Liver (tissue), 9 donors: ENCODE results near the gene DPM1. TPM values are rescaled to one million over a fixed set of nuclear protein-coding genes. Genes with fewer than 3 reads are reported as not detected.

Experiments used
- DNase-seq: peaks from one replicate; pipeline ENCODE4 v3.0.0-alpha.2; 2017; ENCODE audit warnings: low spot score
- H3K27ac ChIP-seq, 2 donors: one replicate each; pipeline ENCODE4 v1.7.0; 2013; ENCODE audit warnings: inconsistent platforms in 2 of 2, low read length in 2 of 2, control low read depth in 1 of 2, low read depth in 1 of 2, mild to moderate bottlenecking in 1 of 2
- H3K27me3 ChIP-seq, 4 donors: one replicate each; pipeline versions ENCODE4 v1.6.1 to v1.7.0; 2013; ENCODE audit warnings: low read length in 3 of 4, inconsistent platforms in 1 of 4, mild to moderate bottlenecking in 1 of 4, moderate library complexity in 1 of 4; ENCODE audit not compliant: control insufficient read depth in 4 of 4, insufficient read depth in 4 of 4
- H3K36me3 ChIP-seq, 4 donors: one replicate each; pipeline versions ENCODE4 v1.6.1 to v1.7.0; 2013; ENCODE audit warnings: low read length in 3 of 4, mild to moderate bottlenecking in 3 of 4, low read depth in 1 of 4, moderate library complexity in 1 of 4; ENCODE audit not compliant: control insufficient read depth in 4 of 4, insufficient read depth in 3 of 4
- H3K4me1 ChIP-seq, 4 donors: one replicate each; pipeline versions ENCODE4 v1.6.1 to v1.7.0; 2013; ENCODE audit warnings: low read length in 3 of 4, mild to moderate bottlenecking in 3 of 4, moderate library complexity in 1 of 4; ENCODE audit not compliant: control insufficient read depth in 4 of 4, insufficient read depth in 4 of 4
- H3K4me3 ChIP-seq, 3 donors: one replicate each; pipeline versions ENCODE4 v1.6.1 to v1.7.0; 2013; ENCODE audit warnings: low read length in 3 of 3, control low read depth in 1 of 3, low read depth in 1 of 3, mild to moderate bottlenecking in 1 of 3
- H3K9ac ChIP-seq, 2 donors: one replicate each; pipeline ENCODE4 v1.7.0; 2013; ENCODE audit warnings: low read length in 2 of 2, mild to moderate bottlenecking in 2 of 2, moderate library complexity in 2 of 2, control low read depth in 1 of 2, low read depth in 1 of 2
- H3K9me3 ChIP-seq, 4 donors: one replicate each; pipeline versions ENCODE4 v1.6.1 to v1.7.0; 2013; ENCODE audit warnings: low read length in 3 of 4; ENCODE audit not compliant: control insufficient read depth in 4 of 4
- ATF3 ChIP-seq: IDR thresholded peaks from 2 replicates; pipeline ENCODE4 v1.6.1; 2016; ENCODE audit warnings: antibody characterized with exemption
- CTCF ChIP-seq: fragments of 150-350 bp; IDR thresholded peaks from 2 replicates; pipeline ENCODE4 v1.5.1; 2017; ENCODE audit warnings: improper control_type of control experiment, low read depth, low read length; ENCODE audit not compliant: missing input control
- EGR1 ChIP-seq, 2 donors: IDR thresholded peaks; 2 replicates each; pipeline ENCODE4 v1.6.1; 2016 to 2018; ENCODE audit warnings: antibody characterized with exemption in 2 of 2, low read depth in 2 of 2
- FOXA1 ChIP-seq: IDR thresholded peaks from 2 replicates; pipeline ENCODE4 v1.6.1; 2016; ENCODE audit warnings: antibody characterized with exemption
- GABPA ChIP-seq, 2 donors: IDR thresholded peaks in 1 of 2; conservative IDR thresholded peaks in 1 of 2; 2 replicates each; pipeline ENCODE4 v1.6.1; 2016; ENCODE audit warnings: antibody characterized with exemption in 2 of 2, mild to moderate bottlenecking in 1 of 2, moderate library complexity in 1 of 2
- MAX ChIP-seq: IDR thresholded peaks from 2 replicates; pipeline ENCODE4 v1.6.1; 2016; ENCODE audit warnings: antibody characterized with exemption
- NR2F2 ChIP-seq: IDR thresholded peaks from 2 replicates; pipeline ENCODE4 v1.6.1; 2016; ENCODE audit warnings: antibody characterized with exemption
- RAD21 ChIP-seq, 2 donors: IDR thresholded peaks; 2 replicates each; pipeline ENCODE4 v1.6.1; 2016; ENCODE audit warnings: antibody characterized with exemption in 2 of 2, mild to moderate bottlenecking in 2 of 2
- REST ChIP-seq: IDR thresholded peaks from 2 replicates; pipeline ENCODE4 v1.6.1; 2016; ENCODE audit warnings: antibody characterized with exemption, mild to moderate bottlenecking
- SP1 ChIP-seq: IDR thresholded peaks from 2 replicates; pipeline ENCODE4 v1.6.1; 2018; ENCODE audit warnings: antibody characterized with exemption, mild to moderate bottlenecking
- TAF1 ChIP-seq: conservative IDR thresholded peaks from 2 replicates; pipeline ENCODE4 v1.6.1; 2016; ENCODE audit warnings: antibody characterized with exemption, mild to moderate bottlenecking
- YY1 ChIP-seq: IDR thresholded peaks from 2 replicates; pipeline ENCODE4 v1.6.1; 2016; ENCODE audit warnings: antibody characterized with exemption, mild to moderate bottlenecking
- ZBTB33 ChIP-seq: IDR thresholded peaks from 2 replicates; pipeline ENCODE4 v1.6.1; 2016; ENCODE audit warnings: antibody characterized with exemption
- WGBS: extraction: QIAGEN DNeasy Blood & Tissue Kit; methylation state at CpG from one replicate; pipeline ENCODE4 v1.1.7; 2013; 5-methylcytosine and 5-hydroxymethylcytosine counted together
- polyA plus RNA-seq, 2 donors: library from polyadenylated mRNA; stranded (reverse) in 1 of 2; unstranded in 1 of 2; fragments of 200-250 nt in 1 of 2; fragments of >200 nt in 1 of 2; fragmentation: Nextera tagmentation in 1 of 2; extraction: Ambion mirVana in 1 of 2; gene quantifications; one replicate each; pipeline versions ENCODE4 v1.2.1 to v1.2.3, GENCODE V29; 2013 to 2015
- total RNA-seq, 2 donors: library from RNA; depleted of rRNA; stranded (reverse); fragments of >200 nt; gene quantifications; one replicate each; pipeline ENCODE4 v1.2.3, GENCODE V29; 2014
- donor health status: healthy.
- donor health status: healthy.
- donor health status: healthy.
- donor health status: healthy.
- donor health status: healthy.

Gene DPM1
- total and polyA plus RNA-seq, 4 donors: 27.2 to 42.6 (median 35.2) TPM

- peak; percentile 96 for TF ChIP-seq CTCF
Observed at GRCh38 chr20:50987493-50988210, 29.3 kb upstream of the DPM1 start (continued).

GRCh38 chr20:50983321-50983720, 25.0 kb upstream of the DPM1 start:
- Histone ChIP-seq H3K4me1 (peaks cover 0 to 14% (median 5%) of the 10 kb centered on the region in 4 donors), H3K27ac (no peak overlapping the region), H3K36me3 (no peaks in the 10 kb centered on the region), H3K9me3 (no peaks in the 10 kb centered on the region), H3K27me3 (no peaks in the 10 kb centered on the region), H3K9ac (no peak overlapping the region), H3K4me3 (no peak overlapping the region)
- WGBS: 65% methylated on average over 2 of the region's 2 CpGs
- TF ChIP-seq CTCF: no peak
- TF ChIP-seq REST: no peak
- TF ChIP-seq SP1: no peak
- TF ChIP-seq GABPA (IDR thresholded peaks at IDR 0.05 in 1 of 2, conservative IDR thresholded peaks at IDR 0.05 in 1 of 2): no peak
- no peak for TF ChIP-seq NR2F2
- no peak for TF ChIP-seq RAD21 (IDR thresholded peaks at IDR 0.05)
- no peak for DNase-seq

- H3K27me3 ChIP-seq: peaks cover 0 to 4% (median 0%) of the 10 kb centered on the region in 4 donors
- H3K27ac ChIP-seq: no peak overlapping the region
- H3K4me3 ChIP-seq: no peak overlapping the region
- 19% methylated on average over 4 of the region's 4 CpGs for WGBS
- no peaks in the 10 kb centered on the region for H3K9me3 ChIP-seq
- DNase-seq: no peak
- H3K9ac ChIP-seq: no peak overlapping the region
- H3K4me1 ChIP-seq: peaks cover 0 to 12% (median 5%) of the 10 kb centered on the region in 4 donors
- H3K36me3 ChIP-seq: no peaks in the 10 kb centered on the region
- no peak for TF ChIP-seq TAF1
- TF ChIP-seq FOXA1: no peak
- no peak for TF ChIP-seq ZBTB33
- TF ChIP-seq MAX: no peak
- no peak for TF ChIP-seq ATF3
- TF ChIP-seq EGR1 (IDR thresholded peaks at IDR 0.05; ENCODE audit: low read depth in 2 of 2): no peak
- TF ChIP-seq REST: no peak
- no peak for TF ChIP-seq YY1
Observed at GRCh38 chr20:50982363-50982762, 24.0 kb upstream of the DPM1 start.
